Neural progenitor cell (in vitro differentiated cells): Measurements from ENCODE around the gene CHKB.

Source experiments
- EZH2 ChIP-seq: fragments of 200-600 bp; sonication (generic); IDR thresholded peaks from 2 replicates; pipeline ENCODE4 v1.6.1; 2017; ENCODE audit warnings: antibody characterized with exemption, mild to moderate bottlenecking, moderate library complexity
- EZH2phosphoT487 ChIP-seq: fragments of 200-600 bp; sonication (generic); IDR thresholded peaks from 2 replicates; pipeline ENCODE4 v1.6.1; 2017; ENCODE audit warnings: antibody characterized with exemption
- TF ChIP-seq, protein P1 (sequence below): fragments of 200-600 bp; sonication (generic); IDR thresholded peaks from 2 replicates; pipeline ENCODE4 v1.5.1; 2017; ENCODE audit warnings: antibody characterized with exemption, mild to moderate bottlenecking

DNA sequence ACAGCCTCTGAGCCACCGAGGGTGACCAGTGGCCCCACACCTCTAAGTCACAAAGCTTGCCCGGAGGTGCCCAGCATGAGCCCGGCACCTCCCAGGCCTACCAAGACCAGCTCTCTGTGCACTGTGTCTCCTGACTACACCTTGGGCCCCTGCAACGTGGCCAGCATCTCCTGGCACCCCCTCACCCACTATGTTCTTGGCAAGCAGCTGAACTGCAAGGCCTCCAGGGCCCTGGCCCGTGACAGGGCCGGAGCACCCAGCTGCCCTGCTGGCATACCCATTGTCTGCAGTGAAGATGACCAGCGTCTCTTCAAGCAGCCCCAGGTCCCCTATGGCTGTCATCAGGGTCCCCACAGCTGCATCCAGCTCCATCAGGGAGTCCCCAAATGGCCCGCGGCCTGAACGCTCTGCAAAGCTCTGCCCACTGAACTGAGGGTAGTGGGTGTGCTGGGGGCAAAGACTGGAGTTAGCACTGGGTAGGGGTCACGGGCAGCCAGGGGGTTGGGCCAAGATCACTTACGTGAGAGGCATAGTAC is 43.7 kb upstream of the CHKB start:
- TF ChIP-seq, protein P1, sequence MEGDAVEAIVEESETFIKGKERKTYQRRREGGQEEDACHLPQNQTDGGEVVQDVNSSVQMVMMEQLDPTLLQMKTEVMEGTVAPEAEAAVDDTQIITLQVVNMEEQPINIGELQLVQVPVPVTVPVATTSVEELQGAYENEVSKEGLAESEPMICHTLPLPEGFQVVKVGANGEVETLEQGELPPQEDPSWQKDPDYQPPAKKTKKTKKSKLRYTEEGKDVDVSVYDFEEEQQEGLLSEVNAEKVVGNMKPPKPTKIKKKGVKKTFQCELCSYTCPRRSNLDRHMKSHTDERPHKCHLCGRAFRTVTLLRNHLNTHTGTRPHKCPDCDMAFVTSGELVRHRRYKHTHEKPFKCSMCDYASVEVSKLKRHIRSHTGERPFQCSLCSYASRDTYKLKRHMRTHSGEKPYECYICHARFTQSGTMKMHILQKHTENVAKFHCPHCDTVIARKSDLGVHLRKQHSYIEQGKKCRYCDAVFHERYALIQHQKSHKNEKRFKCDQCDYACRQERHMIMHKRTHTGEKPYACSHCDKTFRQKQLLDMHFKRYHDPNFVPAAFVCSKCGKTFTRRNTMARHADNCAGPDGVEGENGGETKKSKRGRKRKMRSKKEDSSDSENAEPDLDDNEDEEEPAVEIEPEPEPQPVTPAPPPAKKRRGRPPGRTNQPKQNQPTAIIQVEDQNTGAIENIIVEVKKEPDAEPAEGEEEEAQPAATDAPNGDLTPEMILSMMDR, result no peak
- no peak for TF ChIP-seq EZH2
- no peak for TF ChIP-seq EZH2phosphoT487
